SK-N-SH treated with all-trans-retinoic acid at 6 μM for 48 hours (cell line): ENCODE measurements around the gene DEAF1.

Source experiments
- ATAC-seq: fragments of 200-7000 bp; cut with Tn5 transposase; 3 replicates; pipeline ENCODE4 v1.9.1; 2020; ENCODE audit warnings: mild to moderate bottlenecking, moderate library complexity
- ARNTL ChIP-seq: fragments of 450-650 bp; formaldehyde crosslinking; IDR thresholded peaks from 2 replicates; pipeline ENCODE4 v1.5.0; 2020; ENCODE audit warnings: low read depth, mild to moderate bottlenecking, moderate library complexity, borderline replicate concordance
- BACH2 ChIP-seq: fragments of 250-450 bp; sonication (Bioruptor Pico); IDR thresholded peaks from 2 replicates; pipeline ENCODE4 v1.9.0; 2021; ENCODE audit warnings: mild to moderate bottlenecking, borderline replicate concordance
- CREB5 ChIP-seq: fragments of 250-450 bp; sonication (Bioruptor Pico); IDR thresholded peaks from 2 replicates; pipeline ENCODE4 v1.5.1; 2020; ENCODE audit warnings: low read depth, mild to moderate bottlenecking, moderate library complexity
- CSDC2 ChIP-seq: fragments of 250-450 bp; sonication (Bioruptor Pico); IDR thresholded peaks from 2 replicates; pipeline ENCODE4 v1.5.0; 2020; ENCODE audit warnings: mild to moderate bottlenecking, moderate library complexity
- CSRNP3 ChIP-seq: fragments of 250-450 bp; sonication (Bioruptor Pico); IDR thresholded peaks from 2 replicates; pipeline ENCODE4 v1.5.1; 2021; ENCODE audit warnings: mild to moderate bottlenecking, moderate library complexity
- GLIS3 ChIP-seq: fragments of 250-450 bp; sonication (Bioruptor Pico); IDR thresholded peaks from 2 replicates; pipeline ENCODE4 v1.5.0; 2020; ENCODE audit warnings: mild to moderate bottlenecking, moderate library complexity
- ISL1 ChIP-seq: fragments of 250-450 bp; sonication (Bioruptor Pico); IDR thresholded peaks from 2 replicates; pipeline ENCODE4 v2.1.2; 2022; ENCODE audit warnings: mild to moderate bottlenecking, moderate library complexity
- OSR1 ChIP-seq: fragments of 250-450 bp; sonication (Bioruptor Pico); IDR thresholded peaks from 2 replicates; pipeline ENCODE4 v1.8.0; 2022; ENCODE audit warnings: moderate library complexity, mild to moderate bottlenecking, inconsistent platforms
- PATZ1 ChIP-seq: fragments of 250-450 bp; sonication (Bioruptor Pico); IDR thresholded peaks from 2 replicates; pipeline ENCODE4 v1.8.0; 2020; ENCODE audit warnings: mild to moderate bottlenecking, moderate library complexity, borderline replicate concordance
- PPARA ChIP-seq: fragments of 250-450 bp; sonication (Bioruptor Pico); IDR thresholded peaks from 2 replicates; pipeline ENCODE4 v1.5.0; 2020; ENCODE audit warnings: mild to moderate bottlenecking, borderline replicate concordance
- RARB ChIP-seq: fragments of 250-450 bp; sonication (Bioruptor Pico); IDR thresholded peaks from 2 replicates; pipeline ENCODE4 v1.8.0; 2021; ENCODE audit warnings: mild to moderate bottlenecking, moderate library complexity
- SNAI2 ChIP-seq: fragments of 250-450 bp; sonication (Bioruptor Pico); IDR thresholded peaks from 2 replicates; pipeline ENCODE4 v1.5.0; 2020; ENCODE audit warnings: mild to moderate bottlenecking, moderate library complexity
- TCF4 ChIP-seq: fragments of 250-450 bp; sonication (Bioruptor Pico); IDR thresholded peaks from 2 replicates; pipeline ENCODE4 v1.8.0; 2021; ENCODE audit warnings: mild to moderate bottlenecking, moderate library complexity, borderline replicate concordance
- TOX ChIP-seq: fragments of 250-450 bp; sonication (Bioruptor Pico); IDR thresholded peaks from 2 replicates; pipeline ENCODE4 v1.8.0; 2021; ENCODE audit warnings: mild to moderate bottlenecking, moderate library complexity, borderline replicate concordance
- TSHZ2 ChIP-seq: fragments of 250-450 bp; sonication (Bioruptor Pico); IDR thresholded peaks from 2 replicates; pipeline ENCODE4 v1.5.0; 2020; ENCODE audit warnings: mild to moderate bottlenecking, moderate library complexity
- ZC3H10 ChIP-seq: fragments of 250-450 bp; sonication (Bioruptor Pico); IDR thresholded peaks from 2 replicates; pipeline ENCODE4 v1.5.1; 2021; ENCODE audit warnings: mild to moderate bottlenecking, moderate library complexity
- ZFP3 ChIP-seq: fragments of 250-450 bp; sonication (Bioruptor Pico); IDR thresholded peaks from 2 replicates; pipeline ENCODE4 v1.5.0; 2020; ENCODE audit warnings: mild to moderate bottlenecking, moderate library complexity
- ZFP30 ChIP-seq: fragments of 450-650 bp; formaldehyde crosslinking; IDR thresholded peaks from 2 replicates; pipeline ENCODE4 v1.5.0; 2022; ENCODE audit warnings: mild to moderate bottlenecking, moderate library complexity
- ZNF565 ChIP-seq: fragments of 450-650 bp; formaldehyde crosslinking; conservative IDR thresholded peaks from 2 replicates; pipeline ENCODE4 v1.5.0; 2020; ENCODE audit warnings: low read depth, mild to moderate bottlenecking, moderate library complexity
- ZNF70 ChIP-seq: fragments of 450-650 bp; formaldehyde crosslinking; IDR thresholded peaks from 2 replicates; pipeline ENCODE4 v1.5.0; 2020; ENCODE audit warnings: mild to moderate bottlenecking, moderate library complexity
- ZNF8 ChIP-seq: fragments of 450-650 bp; formaldehyde crosslinking; IDR thresholded peaks from 2 replicates; pipeline ENCODE4 v1.5.0; 2020; ENCODE audit warnings: mild to moderate bottlenecking, moderate library complexity

DEAF1 gene

GRCh38 chr11:723120-723883 is 28.3 kb upstream of the DEAF1 start:
- peak; percentile 40 for ATAC-seq
- no peak for TF ChIP-seq CSRNP3
- no peak for TF ChIP-seq ZNF565 (CRISPR knock-in tag)
- TF ChIP-seq ZC3H10 (CRISPR knock-in tag), result no peak
- TF ChIP-seq PATZ1 (CRISPR knock-in tag), result no peak
- no peak for TF ChIP-seq ZFP30 (CRISPR knock-in tag)
- no peak for TF ChIP-seq ISL1
- no peak for TF ChIP-seq CSDC2 (CRISPR knock-in tag)
- no peak for TF ChIP-seq ARNTL (CRISPR knock-in tag)
- no peak for TF ChIP-seq ZFP3 (CRISPR knock-in tag)
- no peak for TF ChIP-seq GLIS3 (CRISPR knock-in tag)
- no peak for TF ChIP-seq ZNF70 (CRISPR knock-in tag)
- no peak for TF ChIP-seq RARB (CRISPR knock-in tag)
- TF ChIP-seq OSR1 (CRISPR knock-in tag), result no peak

GRCh38 chr11:722346-722811 is 27.4 kb upstream of the DEAF1 start:
- TF ChIP-seq RARB (CRISPR knock-in tag) (no peak), TOX (CRISPR knock-in tag) (no peak), ZC3H10 (CRISPR knock-in tag) (no peak), ZNF565 (CRISPR knock-in tag) (no peak), BACH2 (CRISPR knock-in tag) (no peak), PPARA (CRISPR knock-in tag) (no peak), ZFP30 (CRISPR knock-in tag) (no peak), TCF4 (no peak), CSRNP3 (no peak), CREB5 (CRISPR knock-in tag) (no peak), ZNF8 (no peak), TSHZ2 (CRISPR knock-in tag) (no peak), SNAI2 (CRISPR knock-in tag) (no peak)
- ATAC-seq, result no peak
